ENCODE results near the gene GLIS1.
"Not testable (repeated sequence)": the region's sequence is repeated elsewhere in the genome, so short reads cannot be mapped to it uniquely, and the experiment has no call there.

GLIS1 gene

GRCh38 chr1:53739109-53739681 is at the start of gene GLIS1:
TSS of gene GLIS1 (minus strand) at chr1:53739164. CDS start at chr1:53738064, 1,100 bp downstream.
- peak in 1 of 2 donors; percentile 11 for DNase-seq (ENCODE audit: low read depth in 1 of 2, low spot score in 1 of 2)

- no peak for DNase-seq (ENCODE audit: low read depth in 1 of 2, low spot score in 1 of 2)
Measured at GRCh38 chr1:53787655-53788054, 48.7 kb upstream of the GLIS1 start.

- DNase-seq (ENCODE audit: low read depth in 1 of 2, low spot score in 1 of 2): no peak
Measured at GRCh38 chr1:53783056-53783455, 44.1 kb upstream of the GLIS1 start.

- DNase-seq (ENCODE audit: low read depth in 1 of 2, low spot score in 1 of 2): no peak
Measured at GRCh38 chr1:53781654-53782053, 42.7 kb upstream of the GLIS1 start.

- DNase-seq (ENCODE audit: low read depth in 1 of 2, low spot score in 1 of 2): no peak
Measured at GRCh38 chr1:53777272-53777671, 38.3 kb upstream of the GLIS1 start.

- DNase-seq (ENCODE audit: low read depth in 1 of 2, low spot score in 1 of 2): no peak
Measured at GRCh38 chr1:53771648-53772047, 32.7 kb upstream of the GLIS1 start.

GRCh38 chr1:53769780-53770179 is 30.8 kb upstream of the GLIS1 start:
- no peak for DNase-seq (ENCODE audit: low read depth in 1 of 2, low spot score in 1 of 2)

- DNase-seq (ENCODE audit: low read depth in 1 of 2, low spot score in 1 of 2): no peak
Measured at GRCh38 chr1:53769184-53769583, 30.2 kb upstream of the GLIS1 start.

GRCh38 chr1:53766831-53767405 is 28.0 kb upstream of the GLIS1 start:
- DNase-seq (ENCODE audit: low read depth in 1 of 2, low spot score in 1 of 2): no peak

- no peak for DNase-seq (ENCODE audit: low read depth in 1 of 2, low spot score in 1 of 2)
Measured at GRCh38 chr1:53766194-53766742, 27.3 kb upstream of the GLIS1 start.

GRCh38 chr1:53765657-53766056 is 26.7 kb upstream of the GLIS1 start:
- no peak for DNase-seq (ENCODE audit: low read depth in 1 of 2, low spot score in 1 of 2)

GRCh38 chr1:53763911-53764310 is 24.9 kb upstream of the GLIS1 start:
- DNase-seq (ENCODE audit: low read depth in 1 of 2, low spot score in 1 of 2): no peak

GRCh38 chr1:53763461-53763860 is 24.5 kb upstream of the GLIS1 start:
- DNase-seq (ENCODE audit: low read depth in 1 of 2, low spot score in 1 of 2): no peak

- not testable (repeated sequence) for DNase-seq (ENCODE audit: low read depth in 1 of 2, low spot score in 1 of 2)
Measured at GRCh38 chr1:53760497-53760896, 21.5 kb upstream of the GLIS1 start.

GRCh38 chr1:53755874-53756273 is 16.9 kb upstream of the GLIS1 start:
- DNase-seq (ENCODE audit: low read depth in 1 of 2, low spot score in 1 of 2): no peak

- no peak for DNase-seq (ENCODE audit: low read depth in 1 of 2, low spot score in 1 of 2)
Measured at GRCh38 chr1:53754484-53755312, 15.7 kb upstream of the GLIS1 start.

- no peak for DNase-seq (ENCODE audit: low read depth in 1 of 2, low spot score in 1 of 2)
Measured at GRCh38 chr1:53752281-53752680, 13.3 kb upstream of the GLIS1 start.

- no peak for DNase-seq (ENCODE audit: low read depth in 1 of 2, low spot score in 1 of 2)
Measured at GRCh38 chr1:53747841-53748240, 8.9 kb upstream of the GLIS1 start.

GRCh38 chr1:53740621-53741105 is 1.7 kb upstream of the GLIS1 start:
- no peak for DNase-seq (ENCODE audit: low read depth in 1 of 2, low spot score in 1 of 2)

GRCh38 chr1:53738205-53739108 is 507 bp downstream of the GLIS1 start:
- DNase-seq (ENCODE audit: low read depth in 1 of 2, low spot score in 1 of 2): no peak

GRCh38 chr1:53737648-53738204 is 1.2 kb downstream of the GLIS1 start:
- DNase-seq (ENCODE audit: low read depth in 1 of 2, low spot score in 1 of 2): no peak

All from activated CD4-positive, alpha-beta T cell treated with anti-CD3 and anti-CD28 coated beads, Interleukin-2, amount 50 U/mL, for 24 hours (primary cell).